Chondrocyte (in vitro differentiated cells): ENCODE results near the gene ST8SIA5. TPM values are rescaled to one million over a fixed set of nuclear protein-coding genes. Genes with fewer than 3 reads are reported as not detected.

Experiments used
- DNase-seq: peaks from one replicate; pipeline ENCODE4 v3.0.0; 2021; ENCODE audit warnings: mixed read lengths, low spot score
- H3K27ac Mint-ChIP-seq: one replicate; pipeline ENCODE4 v1.8.0; 2021; ENCODE audit warnings: mild to moderate bottlenecking, moderate library complexity, mixed read lengths; ENCODE audit not compliant: unreplicated experiment
- H3K27me3 Mint-ChIP-seq: 2 replicates; pipeline ENCODE4 v1.8.0; 2021; ENCODE audit warnings: low read depth, mixed read lengths
- H3K36me3 Mint-ChIP-seq: 2 replicates; pipeline ENCODE4 v1.8.0; 2021; ENCODE audit warnings: low read depth, mixed read lengths
- H3K4me1 Mint-ChIP-seq: 2 replicates; pipeline ENCODE4 v1.8.0; 2021; ENCODE audit warnings: low read depth, mild to moderate bottlenecking, mixed read lengths
- H3K4me3 Mint-ChIP-seq: one replicate; pipeline ENCODE4 v1.8.0; 2021; ENCODE audit warnings: mild to moderate bottlenecking, moderate library complexity, mixed read lengths; ENCODE audit not compliant: unreplicated experiment
- H3K9me3 Mint-ChIP-seq: 2 replicates; pipeline ENCODE4 v1.8.0; 2021; ENCODE audit warnings: low read depth, mixed read lengths
- CTCF ChIP-seq: fragments of 200-600 bp; sonication (generic); IDR thresholded peaks from 2 replicates; pipeline ENCODE4 v1.5.0; 2021; ENCODE audit warnings: antibody characterized with exemption, mild to moderate bottlenecking, moderate library complexity
- total RNA-seq: library from RNA; stranded (reverse); gene quantifications from 3 replicates; pipeline ENCODE4 v1.2.1, GENCODE V29; 2021

ST8SIA5 gene
- total RNA-seq, 1 donor from 2014 or later = 0.25 TPM

- peaks cover 8% of the 10 kb centered on the region for H3K9me3 Mint-ChIP-seq
Measured at GRCh38 chr18:46632401-46633071, 124.3 kb downstream of the ST8SIA5 start.

GRCh38 chr18:46630991-46631390, 125.9 kb downstream of the ST8SIA5 start:
- H3K27ac Mint-ChIP-seq = no peak overlapping the region
- peaks cover 35% of the 10 kb centered on the region for H3K27me3 Mint-ChIP-seq
- H3K4me1 Mint-ChIP-seq = no peaks in the 10 kb centered on the region
- no peak for TF ChIP-seq CTCF
- H3K9me3 Mint-ChIP-seq = peaks cover 8% of the 10 kb centered on the region
- H3K36me3 Mint-ChIP-seq = no peaks in the 10 kb centered on the region
- no peak for DNase-seq
- no peak overlapping the region for H3K4me3 Mint-ChIP-seq

More at GRCh38 chr18:46632401-46633071, 124.3 kb downstream of the ST8SIA5 start:
- Mint-ChIP-seq H3K27me3 (peaks cover 29% of the 10 kb centered on the region), H3K27ac (no peak overlapping the region), H3K4me3 (no peak overlapping the region), H3K4me1 (no peaks in the 10 kb centered on the region), H3K36me3 (no peaks in the 10 kb centered on the region)
- DNase-seq = no peak
- TF ChIP-seq CTCF = no peak

GRCh38 chr18:46630160-46630559, 126.7 kb downstream of the ST8SIA5 start:
- Mint-ChIP-seq H3K4me1 (no peaks in the 10 kb centered on the region), H3K4me3 (no peak overlapping the region), H3K27ac (no peak overlapping the region), H3K36me3 (no peaks in the 10 kb centered on the region), H3K27me3 (peaks cover 39% of the 10 kb centered on the region), H3K9me3 (peaks cover 8% of the 10 kb centered on the region)
- DNase-seq = no peak
- no peak for TF ChIP-seq CTCF

- no peak for TF ChIP-seq CTCF
- H3K27me3 Mint-ChIP-seq = peaks cover 41% of the 10 kb centered on the region
- H3K36me3 Mint-ChIP-seq = no peaks in the 10 kb centered on the region
- peaks cover 8% of the 10 kb centered on the region for H3K9me3 Mint-ChIP-seq
- H3K27ac Mint-ChIP-seq = no peak overlapping the region
- no peaks in the 10 kb centered on the region for H3K4me1 Mint-ChIP-seq
- H3K4me3 Mint-ChIP-seq = no peak overlapping the region
- DNase-seq = no peak
Measured at GRCh38 chr18:46629361-46629760, 127.5 kb downstream of the ST8SIA5 start.

- Mint-ChIP-seq H3K4me1 (no peaks in the 10 kb centered on the region), H3K27me3 (peaks cover 41% of the 10 kb centered on the region), H3K27ac (no peak overlapping the region), H3K9me3 (peaks cover 3% of the 10 kb centered on the region), H3K4me3 (no peak overlapping the region), H3K36me3 (no peaks in the 10 kb centered on the region)
- no peak for DNase-seq
- no peak for TF ChIP-seq CTCF
Measured at GRCh38 chr18:46628206-46628605, 128.6 kb downstream of the ST8SIA5 start.
